ENCODE measurements around the gene FOXRED2.
"Not testable (repeated sequence)": the region's sequence is repeated elsewhere in the genome, so short reads cannot be mapped to it uniquely, and the experiment has no call there.

The FOXRED2 gene

DNA sequence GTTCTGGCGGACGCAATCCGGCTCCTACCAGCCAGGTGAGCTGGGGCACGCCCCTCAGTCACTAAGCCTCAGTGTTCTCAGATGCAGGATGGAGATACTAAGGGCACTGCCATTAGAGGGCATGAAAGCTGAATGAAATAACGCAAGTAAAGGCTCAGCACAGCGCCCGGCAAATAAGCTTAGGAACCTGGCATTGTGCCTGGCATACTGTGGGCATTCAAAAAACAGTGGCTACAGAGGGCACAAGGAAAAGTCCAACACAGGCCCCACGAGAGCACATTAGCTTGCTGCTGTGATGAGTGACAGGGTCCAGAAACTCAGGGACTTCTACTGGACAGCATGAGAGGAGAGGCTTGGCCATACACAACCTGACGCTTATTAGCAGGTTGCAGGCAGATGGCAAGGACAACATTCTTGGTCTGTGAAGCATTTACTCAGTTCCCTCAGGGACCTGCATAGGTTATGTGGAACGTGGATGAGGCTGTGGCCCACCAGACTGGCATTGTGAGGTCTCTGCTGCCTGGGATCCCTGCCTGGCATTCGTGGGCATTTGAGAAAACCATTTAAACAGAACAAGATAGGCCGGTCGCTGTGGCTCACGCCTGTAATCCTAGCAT is 37.6 kb downstream of the FOXRED2 start:
- DNase-seq, result no peak

DNA sequence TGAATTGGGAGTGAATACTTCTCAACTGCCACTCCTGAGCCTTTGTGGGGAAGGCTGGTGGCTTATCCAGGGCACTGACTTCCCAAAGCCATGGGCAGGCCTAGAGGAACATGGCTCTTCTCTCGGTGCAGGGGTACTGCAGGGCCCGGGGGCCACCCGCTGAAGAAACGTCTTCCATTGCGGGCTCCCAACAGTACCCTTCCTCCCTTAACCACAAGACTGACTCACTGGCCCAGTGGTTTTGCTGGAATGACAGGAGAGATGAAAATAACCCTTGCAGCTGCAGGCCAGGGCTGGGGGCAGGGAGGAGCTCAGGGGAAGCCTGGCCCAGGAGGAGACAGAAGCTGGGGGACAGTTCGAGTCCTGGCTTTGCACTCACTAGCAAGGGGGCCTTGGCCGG is 38.9 kb downstream of the FOXRED2 start:
- DNase-seq, result no peak

DNA sequence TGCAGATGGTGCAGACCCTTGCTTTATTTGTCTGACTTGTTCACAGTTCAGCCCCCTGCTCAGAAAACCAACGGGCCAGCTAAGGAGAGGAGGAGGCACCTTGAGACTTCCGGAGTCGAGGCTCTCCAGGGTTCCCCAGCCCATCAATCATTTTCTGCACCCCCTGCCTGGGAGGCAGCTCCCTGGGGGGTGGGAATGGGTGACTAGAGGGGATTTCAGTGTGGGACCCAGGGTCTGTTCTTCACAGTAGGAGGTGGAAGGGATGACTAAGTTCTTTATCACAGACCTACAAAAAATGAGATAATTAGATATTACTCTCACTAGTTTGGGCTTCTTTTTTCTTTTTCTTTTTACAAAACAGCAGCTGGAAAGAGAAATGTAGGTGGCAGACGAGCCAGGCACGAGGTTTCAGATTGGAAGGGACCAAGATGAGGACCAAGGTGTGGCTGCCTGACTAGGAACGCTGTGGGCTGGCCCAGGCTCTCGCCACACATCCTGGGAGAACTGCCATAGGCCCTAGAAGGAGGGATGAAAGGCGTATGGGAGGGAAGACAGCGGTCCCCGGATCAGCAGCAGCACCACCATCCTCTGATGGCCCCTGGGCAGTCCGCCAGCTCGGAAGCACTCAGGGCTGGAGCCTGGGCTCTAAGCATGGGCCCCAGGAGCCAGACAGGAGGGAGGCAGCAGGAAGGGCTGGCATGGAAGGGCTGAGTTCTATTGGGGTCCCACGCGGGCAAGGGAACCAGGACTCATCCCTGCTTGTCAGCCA is 39.6 kb downstream of the FOXRED2 start:
- no peak for DNase-seq

DNA sequence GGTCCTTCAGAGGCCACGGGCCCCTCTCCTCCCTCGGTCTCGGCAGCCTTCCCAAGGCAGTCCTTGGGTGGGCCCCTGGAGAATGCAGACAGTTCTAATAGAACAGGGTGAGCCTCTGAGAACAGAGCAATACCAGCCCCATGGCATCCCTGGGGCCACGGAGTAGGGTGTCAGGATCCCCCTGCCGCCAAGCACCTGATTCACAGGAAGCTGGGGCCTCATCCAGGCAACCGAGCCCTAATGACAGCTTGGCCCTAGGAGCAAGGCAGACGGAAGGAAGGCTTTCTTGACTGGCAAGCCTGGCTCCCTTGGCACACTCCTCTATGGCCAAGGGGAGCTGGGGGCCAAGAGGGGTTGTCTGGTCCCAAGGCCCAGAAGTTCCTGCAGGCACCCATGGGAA is 40.6 kb downstream of the FOXRED2 start:
- no peak for DNase-seq

DNA sequence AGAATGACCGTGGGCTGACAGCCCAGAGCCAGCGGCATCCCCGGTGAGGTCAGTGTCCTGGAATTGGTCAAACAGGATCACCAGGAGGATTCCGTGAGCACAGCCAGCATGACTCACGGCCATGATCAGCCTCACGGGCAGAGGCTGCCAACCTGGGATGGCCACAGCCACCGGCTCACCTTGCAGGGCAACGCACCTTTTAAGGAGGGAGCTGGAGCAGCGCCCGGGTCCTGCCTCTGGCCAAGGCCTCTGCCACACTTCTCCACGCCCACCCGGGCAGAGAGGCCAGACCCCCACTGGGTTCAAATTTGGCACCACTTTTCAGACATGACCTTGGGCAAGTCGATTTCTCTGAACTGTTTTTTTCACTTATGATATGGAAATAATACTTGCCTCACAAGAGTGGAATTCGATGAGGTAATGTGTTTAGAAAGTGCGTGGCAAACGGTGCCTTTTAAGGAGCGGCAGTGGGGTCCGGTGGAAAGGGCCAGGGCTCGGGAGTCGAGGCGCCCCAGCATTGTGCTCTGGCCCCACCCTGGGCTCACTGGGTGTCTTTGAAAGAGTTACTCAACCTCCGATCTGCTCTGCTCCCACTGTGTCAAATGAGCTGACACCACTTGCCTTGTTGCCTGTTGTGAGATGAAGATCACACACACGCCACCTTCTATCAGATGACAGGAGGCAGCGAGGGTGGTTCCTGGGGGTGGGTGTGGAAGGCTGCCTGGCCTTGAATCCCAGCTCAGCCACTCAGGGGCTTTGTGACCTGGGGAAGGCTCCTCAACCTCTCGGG is 41.4 kb downstream of the FOXRED2 start:
- no peak for DNase-seq

DNA sequence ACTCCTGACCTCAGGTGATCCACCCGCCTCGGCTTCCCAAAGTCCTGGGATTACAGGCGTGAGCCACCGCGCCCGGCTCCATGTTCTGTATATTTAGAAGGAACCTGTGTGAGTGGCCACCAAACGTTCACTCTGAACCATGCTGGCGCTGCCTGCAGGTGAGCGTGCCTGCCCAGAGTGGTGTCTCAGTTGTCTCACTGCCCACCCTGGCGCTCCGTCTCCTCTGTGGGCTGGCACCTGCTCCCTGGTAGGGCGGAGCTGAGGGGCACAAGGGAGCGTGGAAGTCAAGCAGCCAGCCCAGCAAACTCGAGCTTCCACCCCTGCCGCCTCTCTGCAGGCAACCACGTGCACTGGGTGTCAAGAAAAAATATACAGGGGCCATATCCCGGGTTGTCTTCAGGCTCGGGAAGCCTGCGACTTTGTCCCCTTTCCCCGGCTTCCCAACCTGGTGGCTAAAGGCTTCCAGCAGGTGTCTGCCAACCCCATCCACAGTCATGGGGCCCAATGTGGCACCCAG is 42.1 kb downstream of the FOXRED2 start:
- no peak for DNase-seq

DNA sequence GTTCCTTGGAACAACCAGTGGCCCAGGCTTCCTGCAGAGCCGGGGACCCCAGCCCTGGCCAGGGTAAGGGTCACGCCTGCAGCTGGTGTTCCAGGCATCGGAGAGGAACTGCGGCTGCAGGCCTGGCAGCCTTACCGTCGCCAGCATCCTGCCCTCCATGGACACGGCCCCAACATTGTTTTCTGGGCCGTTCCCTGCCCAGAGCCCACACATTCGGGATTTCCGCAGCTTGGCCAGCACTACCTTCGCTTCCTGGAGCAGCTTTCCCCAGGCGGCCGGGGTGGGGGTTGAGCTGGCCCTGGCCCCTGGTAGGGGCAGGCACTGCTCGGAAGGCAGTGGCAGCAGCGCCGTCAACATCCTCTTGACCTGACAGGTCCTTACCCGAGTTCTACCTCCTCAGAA is 43.1 kb downstream of the FOXRED2 start:
- DNase-seq, result no peak

DNA sequence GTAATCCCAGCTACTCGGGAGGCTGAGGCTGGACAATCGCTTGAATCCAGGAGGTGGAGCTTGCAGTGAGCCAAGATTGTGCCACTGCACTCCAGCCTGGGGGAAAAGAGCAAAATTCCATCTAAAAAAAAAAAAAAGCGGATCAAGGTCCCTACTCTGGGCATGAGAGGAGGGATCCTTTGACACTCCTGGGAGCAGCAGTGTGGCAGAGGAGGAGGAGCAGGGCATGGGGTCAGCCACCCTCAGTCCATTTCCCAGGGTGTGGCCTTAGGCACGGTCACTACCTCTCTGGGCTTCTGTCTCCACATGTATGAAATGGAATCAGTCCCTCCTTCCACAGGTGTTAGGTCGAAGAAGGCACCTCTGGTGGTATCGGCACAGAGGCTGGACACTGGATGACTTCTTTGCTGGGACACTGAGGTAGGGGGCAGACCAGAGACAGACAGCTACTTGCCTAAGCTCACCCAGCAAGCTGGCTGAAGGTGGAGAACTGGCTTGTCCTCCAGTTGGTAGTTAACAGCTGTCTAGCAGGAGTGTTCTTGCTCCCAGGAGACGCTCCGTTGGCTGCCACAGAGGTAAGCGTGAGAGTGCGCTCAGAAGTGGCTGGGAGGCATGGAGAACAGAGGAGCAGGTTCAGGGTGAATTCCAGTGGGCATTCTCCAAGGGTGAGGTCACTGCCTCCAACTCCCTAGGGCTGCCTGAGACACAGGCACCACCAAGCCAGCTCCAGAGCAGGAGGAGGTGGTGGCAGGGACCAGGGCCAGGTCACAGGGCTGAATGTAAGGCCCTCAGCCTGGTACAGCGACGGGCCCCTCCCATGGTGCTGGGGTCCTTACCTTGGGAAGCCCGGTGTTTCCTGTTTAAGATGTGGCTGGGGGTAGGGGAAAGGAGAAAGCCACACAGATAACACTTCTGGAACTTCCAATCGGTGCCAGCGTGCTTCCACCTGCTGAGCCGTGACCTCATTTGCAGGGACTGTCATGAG is 44.9 kb downstream of the FOXRED2 start:
- DNase-seq, result no peak

DNA sequence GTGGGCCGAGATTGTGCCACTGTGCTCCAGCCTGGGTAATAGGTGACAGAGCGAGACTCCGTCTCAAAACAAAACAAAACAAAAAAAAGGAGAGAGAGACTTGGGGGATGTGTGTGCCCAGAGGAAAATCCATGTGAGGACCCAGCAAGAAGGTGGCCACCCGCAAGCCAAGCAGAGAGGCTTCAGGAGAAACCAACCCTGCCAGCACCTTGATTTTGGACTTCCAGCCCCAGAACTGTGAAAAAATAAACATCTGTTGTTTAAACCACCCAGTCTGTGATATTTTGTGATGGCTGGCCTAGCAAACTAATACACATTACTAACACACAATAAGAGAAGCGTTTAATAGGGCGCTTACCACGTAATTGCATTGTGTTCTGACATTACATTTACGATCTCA is 46.6 kb downstream of the FOXRED2 start:
- DNase-seq, result no peak

DNA sequence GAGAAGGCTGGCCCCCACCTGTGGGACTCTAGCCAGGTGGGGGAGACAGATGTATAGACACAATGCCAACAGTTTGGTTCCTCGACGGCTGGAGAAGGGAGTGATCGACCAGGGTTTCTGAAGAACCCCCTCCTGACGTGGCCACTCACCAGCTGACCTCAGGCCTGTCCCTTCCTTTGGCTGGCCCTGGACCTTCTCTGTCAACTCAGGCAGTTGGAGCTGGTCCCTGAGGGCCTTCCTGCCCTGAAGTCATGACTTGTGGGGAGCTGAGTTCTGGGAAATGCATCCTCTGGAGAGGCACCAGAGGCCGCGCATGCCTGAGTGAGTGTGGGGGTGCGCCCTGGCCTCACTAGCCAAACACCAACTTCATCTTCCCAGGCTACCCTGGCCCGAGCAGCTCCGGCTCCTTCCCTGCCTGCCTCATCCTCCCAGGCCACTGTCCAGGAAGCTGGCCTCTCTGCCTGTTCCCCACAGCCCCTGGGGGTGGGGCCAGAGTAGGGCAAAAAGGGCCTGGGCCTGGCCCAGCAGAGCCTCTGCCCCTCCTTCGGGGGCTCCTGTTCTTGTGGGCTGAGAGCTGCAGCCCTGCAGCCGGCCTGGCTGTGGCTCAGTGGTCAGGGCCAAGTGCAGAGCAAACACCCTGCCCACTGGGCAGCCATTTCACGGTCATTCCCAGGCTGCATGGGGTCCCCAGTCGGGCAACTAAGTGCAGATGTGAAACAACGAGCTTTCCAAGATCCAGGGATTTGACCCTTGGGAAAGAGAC is 49.0 kb downstream of the FOXRED2 start:
- no peak for DNase-seq

DNA sequence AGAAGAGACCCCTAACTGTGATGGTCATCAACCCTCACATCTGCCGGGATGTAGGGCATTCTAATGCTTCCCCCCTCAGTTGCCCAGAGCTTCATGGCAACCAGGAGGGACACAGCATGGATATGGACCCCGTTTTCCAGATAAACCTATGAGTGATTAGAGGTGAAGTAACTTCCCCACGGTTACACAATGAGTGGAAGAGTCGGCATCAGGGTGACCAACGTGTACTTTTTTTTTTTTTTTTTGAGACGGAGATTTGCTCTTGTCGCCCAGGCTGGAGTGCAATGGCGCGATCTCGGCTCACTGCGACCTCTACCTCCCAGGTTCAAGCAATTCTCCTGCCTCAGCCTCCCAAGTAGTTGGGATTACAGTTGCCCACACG is 50.4 kb downstream of the FOXRED2 start:
- no peak for DNase-seq

DNA sequence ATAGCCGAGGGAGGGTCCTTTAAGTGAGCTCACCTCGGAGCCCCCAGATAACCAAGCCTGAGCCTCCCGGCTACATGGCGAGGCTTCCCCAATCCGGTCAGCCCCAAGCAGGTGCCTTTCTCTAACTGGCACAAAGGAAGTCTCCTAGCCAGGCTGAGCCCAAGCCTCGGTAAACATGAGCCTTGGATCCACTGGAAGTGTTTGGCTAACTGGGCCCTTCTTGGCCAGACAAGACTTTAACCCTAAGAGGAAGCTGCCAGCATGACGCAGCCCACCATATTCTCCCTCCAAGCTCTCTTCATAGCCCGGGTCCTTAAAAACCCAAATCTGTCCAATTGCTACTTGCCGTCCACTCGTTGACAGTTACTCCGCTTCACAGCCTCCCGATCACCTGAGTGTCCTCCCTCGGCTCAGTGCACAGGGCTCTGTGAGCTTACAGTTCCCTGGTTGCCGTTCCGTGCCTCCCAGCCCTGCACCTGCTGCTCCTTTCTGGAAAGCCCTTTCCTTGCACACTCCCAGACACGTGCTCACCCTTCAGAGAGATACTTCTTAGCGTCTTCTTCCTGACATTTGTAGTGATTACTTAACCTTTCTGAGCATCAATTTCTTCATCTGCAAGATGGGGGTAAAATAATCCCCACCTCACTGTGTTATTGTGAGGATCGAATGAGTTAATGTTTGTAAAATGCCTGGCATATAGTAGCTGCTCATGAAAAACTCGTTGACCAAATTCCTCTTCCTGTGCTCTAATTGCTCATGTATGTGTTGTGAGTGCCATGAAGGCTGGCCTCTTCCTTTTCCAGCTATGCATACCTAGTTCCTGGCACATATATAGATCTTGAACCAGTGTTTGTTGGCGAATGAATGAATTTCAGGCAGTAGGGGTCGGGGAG is 51.0 kb downstream of the FOXRED2 start:
- no peak for DNase-seq

DNA sequence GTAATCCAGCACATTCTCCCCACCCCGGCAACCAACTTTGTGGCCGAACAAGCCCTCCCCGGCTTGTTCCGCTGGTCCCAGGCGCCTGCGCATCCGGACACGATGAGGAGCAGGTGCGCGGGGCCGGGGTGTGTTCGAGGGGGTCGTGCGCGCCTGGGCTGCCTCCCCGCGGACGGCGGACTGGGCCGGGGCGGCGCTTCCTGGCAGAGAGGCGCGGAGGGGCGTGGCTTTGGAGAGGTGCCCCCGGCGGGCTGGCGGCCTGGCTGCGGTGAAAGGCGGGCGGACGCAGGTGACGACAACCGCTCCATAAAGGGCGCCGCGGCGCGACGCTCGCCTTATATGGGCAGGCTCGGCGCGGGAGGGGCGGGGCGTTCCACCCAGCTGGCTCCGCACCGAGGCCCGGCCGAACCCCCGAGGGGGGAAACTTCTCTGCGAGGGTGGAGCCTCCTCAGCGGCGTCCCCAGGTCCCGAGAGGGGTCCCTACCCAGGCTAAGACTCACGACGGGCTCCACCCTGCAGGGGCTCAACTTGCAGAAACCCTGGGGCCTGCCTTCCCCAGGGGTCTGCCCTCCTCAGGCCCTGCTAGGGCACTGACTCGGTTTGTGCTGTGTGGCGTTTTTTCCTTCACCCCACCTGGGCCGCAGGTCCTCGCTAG is 51.8 kb downstream of the FOXRED2 start:
- DNase-seq, result peak; percentile 91 to 94

DNA sequence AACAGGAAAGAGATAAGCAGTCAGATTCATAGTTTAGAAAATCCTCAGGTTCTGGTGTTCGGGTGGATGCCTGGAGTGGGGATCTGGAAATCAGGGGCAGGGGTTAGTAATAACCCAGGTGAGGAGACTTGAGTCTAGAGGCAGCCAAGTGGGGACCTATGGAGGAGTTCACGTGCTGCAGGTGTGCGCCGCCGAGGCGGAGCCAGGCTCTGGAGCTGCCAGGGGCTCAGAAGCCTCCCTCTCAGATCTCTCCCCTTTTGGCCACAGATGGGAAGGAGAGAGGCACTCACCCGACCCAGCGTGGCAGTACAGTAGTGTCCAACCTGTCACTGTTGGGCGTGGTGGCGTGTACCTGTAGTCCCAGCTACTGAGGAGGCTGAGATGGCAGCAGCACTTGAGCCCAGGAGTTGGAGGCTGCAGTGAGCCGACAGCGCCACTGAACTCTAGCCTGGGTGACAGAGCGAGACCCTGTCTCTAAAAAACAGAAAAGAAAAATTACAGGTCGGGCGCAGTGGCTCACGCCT is 52.9 kb downstream of the FOXRED2 start:
- no peak for DNase-seq

DNA sequence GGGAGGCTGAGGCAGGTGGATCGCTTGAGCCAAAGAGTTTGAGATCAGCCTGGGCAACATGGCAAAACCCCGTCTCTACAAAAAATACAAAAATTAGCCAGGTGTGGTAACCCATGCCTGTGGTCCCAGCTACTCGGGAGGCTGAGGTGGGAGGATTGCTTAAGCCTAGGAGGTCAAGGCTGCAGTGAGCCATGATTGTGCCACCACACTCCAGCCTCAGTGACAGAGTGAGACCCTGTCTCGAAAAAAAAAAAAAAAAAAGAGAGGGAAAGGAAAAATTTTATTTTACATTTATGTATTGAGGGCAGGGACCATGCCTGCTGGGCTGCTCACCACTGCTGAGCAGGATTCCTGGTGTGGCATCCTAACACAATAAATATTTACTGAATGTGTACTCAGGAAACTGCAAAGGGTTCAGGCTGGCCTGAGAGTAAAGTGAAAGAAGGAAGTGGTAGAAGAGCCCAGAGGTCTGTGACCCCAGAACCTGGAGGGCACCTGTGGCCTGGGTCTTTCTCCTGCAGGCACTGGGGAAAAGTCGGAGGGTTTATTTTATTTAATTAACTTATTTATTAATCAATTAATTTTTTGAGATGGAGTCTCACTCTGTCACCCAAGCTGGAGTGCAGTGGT is 53.7 kb downstream of the FOXRED2 start:
- not testable (repeated sequence) for DNase-seq

DNA sequence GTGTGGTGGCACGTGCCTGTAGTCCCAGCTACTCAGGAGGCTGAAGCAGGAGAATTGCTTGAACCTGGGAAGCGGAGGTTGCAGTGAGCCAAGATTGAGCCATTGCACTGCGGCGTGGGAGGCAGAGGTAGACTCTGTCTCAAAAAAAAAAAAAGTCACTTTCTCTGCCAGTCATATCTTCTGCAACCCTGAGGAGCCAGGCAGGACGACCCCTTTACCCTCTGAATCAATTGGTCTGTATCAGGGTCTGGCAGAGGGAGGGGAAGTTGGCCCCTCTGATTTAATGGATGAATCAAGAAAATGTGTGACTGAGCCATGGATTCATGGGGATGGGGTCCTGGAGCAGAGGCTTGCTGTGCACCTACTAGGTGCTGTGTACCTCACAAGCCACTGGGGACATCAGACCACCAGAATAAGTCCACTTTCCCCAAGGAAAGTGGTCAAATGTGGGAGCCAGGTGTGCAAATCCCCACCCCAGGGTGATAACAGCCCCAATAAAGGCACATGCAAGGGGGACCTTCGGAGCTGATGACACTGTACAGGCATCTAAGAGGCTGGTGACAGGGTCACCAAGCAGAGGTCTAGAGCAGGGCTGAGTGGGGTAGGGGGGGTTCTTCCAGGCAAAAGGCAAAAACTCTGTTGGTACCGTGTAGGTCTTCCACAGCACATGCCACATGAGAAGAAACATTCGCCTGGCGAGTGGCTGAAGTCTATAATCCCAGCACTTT is 54.4 kb downstream of the FOXRED2 start:
- DNase-seq, result no peak

DNA sequence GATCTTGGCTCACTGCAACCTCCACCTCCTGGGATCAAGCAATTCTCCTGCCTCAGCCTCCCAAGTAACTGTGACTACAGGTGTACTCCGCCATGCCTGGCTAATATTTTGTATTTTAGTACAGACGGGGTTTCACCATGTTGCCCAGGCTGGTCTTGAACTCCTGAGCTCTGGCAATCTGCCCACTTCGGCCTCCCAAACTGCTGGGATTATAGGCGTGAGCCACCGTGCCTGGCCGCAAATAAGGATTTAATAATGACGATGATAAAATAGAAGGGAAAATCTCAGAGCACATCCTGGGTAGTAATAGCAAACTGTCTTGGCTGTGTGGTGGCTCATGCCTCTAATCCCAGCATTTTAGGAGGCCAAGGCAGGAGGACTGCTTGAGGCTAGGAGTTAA is 55.9 kb downstream of the FOXRED2 start:
- DNase-seq, result not testable (repeated sequence)

DNA sequence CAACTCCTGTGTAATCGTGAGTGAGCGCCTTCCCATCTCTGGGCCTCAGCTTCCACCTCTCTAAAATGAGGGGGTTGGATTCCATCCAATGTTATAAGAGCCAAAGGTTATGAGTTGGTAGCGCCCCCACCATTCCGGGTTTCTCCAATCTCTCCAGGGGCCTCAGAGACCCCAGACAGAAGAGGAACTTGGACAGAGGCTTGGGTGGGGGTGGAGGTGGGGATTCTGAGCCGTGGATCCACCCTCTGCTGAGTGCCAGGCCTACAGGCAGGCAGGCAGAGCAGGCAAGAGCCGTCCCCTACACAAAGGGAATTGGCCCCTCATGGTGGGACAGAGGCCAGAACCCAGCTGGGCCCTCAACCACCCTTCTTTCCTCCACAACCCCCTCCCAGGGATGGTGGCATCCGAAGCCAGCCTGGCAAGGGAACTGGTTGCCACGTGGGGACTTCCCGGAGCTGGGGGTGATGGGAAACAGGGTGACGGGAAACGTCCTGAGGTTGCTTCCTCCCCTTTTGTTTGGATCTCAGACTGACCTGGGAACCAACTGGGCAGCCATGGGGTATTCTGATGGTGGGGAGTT is 57.2 kb downstream of the FOXRED2 start:
- DNase-seq, result no peak

All from stimulated activated CD4-positive, alpha-beta T cell treated with anti-CD3 and anti-CD28 coated beads, Interleukin-2, amount 100 ng/mL, for 48 hours (primary cell).